ENCODE results near the gene F10.

F10 gene

GRCh38 chr13:113167155-113167554 lies 44.6 kb downstream of the F10 start:
- no peak overlapping the region for H3K27ac ChIP-seq
- H3K79me2 ChIP-seq (ENCODE audit: insufficient read depth, low read depth): no peaks in the 10 kb centered on the region
- H3K4me2 ChIP-seq: no peak overlapping the region
- H3K36me3 ChIP-seq (ENCODE audit: insufficient read depth): no peaks in the 10 kb centered on the region
- no peak for TF ChIP-seq CTCF (conservative IDR thresholded peaks at IDR 0.05; ENCODE audit: low read depth, low read length)
- H3K4me3 ChIP-seq (IDR thresholded peaks at IDR 0.05; ENCODE audit: insufficient read depth, low read depth, low read length): no peak overlapping the region
- H3K27me3 ChIP-seq (ENCODE audit: insufficient read depth, low read depth): peaks cover 4% of the 10 kb centered on the region; the same call in 1 of the 2 replicates
- no peak overlapping the region for H2AFZ ChIP-seq (ENCODE audit: low read depth)
- no peaks in the 10 kb centered on the region for H4K20me1 ChIP-seq (ENCODE audit: insufficient read depth)
- no peaks in the 10 kb centered on the region for H3K4me1 ChIP-seq (ENCODE audit: low read depth, poor library complexity, severe bottlenecking)
- H3K9ac ChIP-seq: no peak overlapping the region

- Histone ChIP-seq H3K4me2 (no peak overlapping the region), H3K4me1 (ENCODE audit: low read depth, poor library complexity, severe bottlenecking) (no peaks in the 10 kb centered on the region), H4K20me1 (ENCODE audit: insufficient read depth) (no peaks in the 10 kb centered on the region), H3K36me3 (ENCODE audit: insufficient read depth) (no peaks in the 10 kb centered on the region), H3K9ac (no peak overlapping the region), H2AFZ (ENCODE audit: low read depth) (no peak overlapping the region), H3K79me2 (ENCODE audit: insufficient read depth, low read depth) (no peaks in the 10 kb centered on the region), H3K27ac (no peak overlapping the region), H3K4me3 (IDR thresholded peaks at IDR 0.05; ENCODE audit: insufficient read depth, low read depth, low read length) (no peak overlapping the region), H3K27me3 (ENCODE audit: insufficient read depth, low read depth) (peaks cover 4% of the 10 kb centered on the region; the same call in 1 of the 2 replicates)
- TF ChIP-seq CTCF (conservative IDR thresholded peaks at IDR 0.05; ENCODE audit: low read depth, low read length): no peak
Measured at GRCh38 chr13:113167575-113167974, 45.0 kb downstream of the F10 start.

- no peak overlapping the region for H3K4me2 ChIP-seq
- H3K27ac ChIP-seq: no peak overlapping the region
- H3K36me3 ChIP-seq (ENCODE audit: insufficient read depth): no peaks in the 10 kb centered on the region
- peaks cover 4% of the 10 kb centered on the region; the same call in 1 of the 2 replicates for H3K27me3 ChIP-seq (ENCODE audit: insufficient read depth, low read depth)
- no peak overlapping the region for H2AFZ ChIP-seq (ENCODE audit: low read depth)
- no peaks in the 10 kb centered on the region for H3K4me1 ChIP-seq (ENCODE audit: low read depth, poor library complexity, severe bottlenecking)
- no peak for TF ChIP-seq CTCF (conservative IDR thresholded peaks at IDR 0.05; ENCODE audit: low read depth, low read length)
- no peak overlapping the region for H3K9ac ChIP-seq
- H3K4me3 ChIP-seq (IDR thresholded peaks at IDR 0.05; ENCODE audit: insufficient read depth, low read depth, low read length): no peak overlapping the region
- no peaks in the 10 kb centered on the region for H3K79me2 ChIP-seq (ENCODE audit: insufficient read depth, low read depth)
- H4K20me1 ChIP-seq (ENCODE audit: insufficient read depth): no peaks in the 10 kb centered on the region
Measured at GRCh38 chr13:113168211-113168610, 45.6 kb downstream of the F10 start.

GRCh38 chr13:113169277-113170272 lies 47.0 kb downstream of the F10 start:
- no peaks in the 10 kb centered on the region for H3K27me3 ChIP-seq (ENCODE audit: insufficient read depth, low read depth)
- H2AFZ ChIP-seq (ENCODE audit: low read depth): no peak overlapping the region
- H3K79me2 ChIP-seq (ENCODE audit: insufficient read depth, low read depth): no peaks in the 10 kb centered on the region
- H3K4me2 ChIP-seq: no peak overlapping the region
- H3K4me1 ChIP-seq (ENCODE audit: low read depth, poor library complexity, severe bottlenecking): no peaks in the 10 kb centered on the region
- H3K9ac ChIP-seq: no peak overlapping the region
- no peak overlapping the region for H3K27ac ChIP-seq
- no peak overlapping the region for H3K4me3 ChIP-seq (IDR thresholded peaks at IDR 0.05; ENCODE audit: insufficient read depth, low read depth, low read length)
- no peaks in the 10 kb centered on the region for H3K36me3 ChIP-seq (ENCODE audit: insufficient read depth)
- no peaks in the 10 kb centered on the region for H4K20me1 ChIP-seq (ENCODE audit: insufficient read depth)
- no peak for TF ChIP-seq CTCF (conservative IDR thresholded peaks at IDR 0.05; ENCODE audit: low read depth, low read length)
